SIG-M5 (cell line): ENCODE measurements around the gene VIPR1.

Experiments
- DNase-seq: peaks from one replicate; lab custom pipeline; 2025; lab: John Stamatoyannopoulos, UW

Gene VIPR1

DNA sequence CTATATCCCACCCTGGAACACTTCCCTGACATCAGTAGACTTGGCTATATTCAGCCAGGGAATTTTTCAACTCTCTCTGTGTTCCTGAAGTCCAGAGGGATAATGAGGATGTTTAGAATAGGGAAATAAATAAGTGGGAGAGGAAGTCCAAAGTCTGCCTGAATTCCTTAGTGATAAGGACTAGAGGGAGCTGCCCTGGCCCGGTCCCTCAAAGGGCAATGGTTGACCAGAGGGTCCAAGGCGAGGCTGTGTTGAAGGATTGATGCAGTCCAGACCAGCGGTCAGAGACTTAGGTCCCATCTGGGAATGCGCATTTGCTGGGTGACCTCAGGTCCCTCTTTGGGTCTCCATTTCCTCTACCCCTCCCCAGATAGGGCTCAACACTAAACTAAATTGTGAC lies 7.9 kb downstream of the VIPR1 start:
- no peak for DNase-seq

GRCh38 chr3:42511201-42511600 lies 8.8 kb downstream of the VIPR1 start:
- DNase-seq: no peak

DNA sequence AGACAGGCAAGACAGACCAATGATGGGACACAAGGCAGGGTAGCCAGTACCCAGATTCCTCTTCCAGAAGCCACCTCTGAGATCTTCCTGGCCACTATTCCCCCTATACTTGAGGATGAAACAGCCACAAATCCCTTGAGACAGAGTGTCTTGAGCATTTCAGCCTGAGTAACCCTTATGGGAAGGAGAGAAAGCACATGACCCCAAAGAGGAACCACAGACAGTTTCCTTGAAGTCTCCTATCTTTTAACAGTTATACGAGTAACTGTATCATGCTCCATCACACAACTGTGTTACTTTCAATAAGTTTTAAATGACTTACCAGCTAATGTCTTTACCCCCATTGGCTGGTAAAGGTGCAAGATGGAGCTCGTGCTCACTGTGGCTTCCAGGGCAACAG lies 9.3 kb downstream of the VIPR1 start:
- no peak for DNase-seq

DNA sequence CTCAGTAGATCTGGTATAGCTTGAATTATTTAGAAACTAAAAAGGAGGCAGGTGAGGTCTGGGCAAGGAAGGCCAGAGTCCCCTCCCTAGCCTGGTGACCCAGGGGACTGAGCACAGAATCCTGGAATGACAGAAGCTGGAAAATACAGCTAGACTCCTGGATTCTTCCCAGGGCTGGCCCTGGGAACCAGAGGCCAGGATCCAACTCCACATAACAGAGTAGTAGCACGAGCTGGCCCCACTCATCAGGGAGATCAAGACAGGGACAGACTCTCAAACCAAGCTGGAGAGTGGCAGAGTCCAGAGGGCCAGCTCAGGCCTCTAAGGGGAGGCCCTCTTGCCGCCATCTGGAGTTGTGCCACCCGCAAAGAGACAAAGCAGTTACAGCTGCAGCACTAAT lies 10.7 kb downstream of the VIPR1 start:
- DNase-seq: no peak

DNA sequence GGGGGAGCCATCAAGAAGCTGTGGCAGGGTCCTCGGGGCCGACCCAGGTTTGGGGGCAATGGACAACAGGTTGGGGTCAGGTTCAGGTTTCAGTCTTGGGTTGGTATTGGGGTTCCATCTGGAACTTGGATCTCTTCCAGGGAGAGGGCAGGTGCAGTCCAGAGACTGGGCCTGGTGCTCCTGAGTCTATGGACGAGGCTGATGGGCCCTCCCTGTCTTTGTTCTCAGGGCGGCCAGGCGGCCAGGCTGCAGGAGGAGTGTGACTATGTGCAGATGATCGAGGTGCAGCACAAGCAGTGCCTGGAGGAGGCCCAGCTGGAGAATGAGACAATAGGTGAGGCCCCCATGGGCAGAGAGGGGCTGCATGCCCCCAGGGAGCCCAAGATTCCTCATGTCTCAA lies 11.1 kb downstream of the VIPR1 start:
- DNase-seq: no peak

DNA sequence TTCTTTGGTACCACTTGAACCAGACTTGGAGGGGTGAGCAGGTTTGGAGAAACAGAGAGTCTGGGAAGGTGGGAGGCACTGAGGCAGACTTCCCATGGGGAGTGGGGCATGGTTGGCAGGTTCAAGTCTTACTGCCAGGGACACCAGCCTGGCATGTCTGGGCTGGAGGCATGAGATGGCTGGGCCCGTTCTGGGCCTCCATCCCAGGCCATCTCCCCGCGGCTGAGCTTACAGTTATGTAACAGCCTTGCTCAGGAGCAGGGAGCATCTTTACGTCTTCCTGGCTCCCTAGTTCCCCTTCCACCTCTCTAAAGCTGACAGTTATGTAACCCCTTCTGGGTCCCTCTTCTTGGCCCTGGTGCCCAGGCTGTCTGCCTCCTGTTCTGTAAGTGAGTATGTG lies 12.4 kb downstream of the VIPR1 start:
- DNase-seq: no peak

DNA sequence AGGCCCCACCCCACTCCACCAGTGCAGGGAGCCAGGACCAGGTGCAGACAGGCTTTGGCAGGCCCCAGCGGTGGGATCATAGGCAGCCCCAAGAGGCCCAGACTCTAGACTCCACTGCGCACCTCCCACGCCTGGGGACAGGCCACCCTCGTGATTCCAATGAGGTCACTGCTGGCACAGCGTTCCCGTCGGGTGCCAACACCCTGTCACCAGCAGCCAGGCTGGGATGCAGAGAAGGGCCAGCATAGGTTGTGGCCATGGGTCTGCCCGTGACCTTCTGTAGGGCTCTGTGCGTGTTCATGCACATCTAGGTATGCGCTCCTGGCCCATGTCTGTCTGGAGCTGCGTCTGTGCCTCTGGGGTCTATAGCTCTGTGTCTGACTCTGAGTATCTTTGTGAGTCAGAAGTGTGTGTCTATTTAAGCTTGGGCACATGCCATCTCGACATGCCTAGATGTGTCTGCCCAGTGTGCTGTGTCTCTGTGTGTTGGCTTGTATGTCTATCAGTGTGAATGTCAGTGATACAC lies 13.0 kb downstream of the VIPR1 start:
- no peak for DNase-seq

DNA sequence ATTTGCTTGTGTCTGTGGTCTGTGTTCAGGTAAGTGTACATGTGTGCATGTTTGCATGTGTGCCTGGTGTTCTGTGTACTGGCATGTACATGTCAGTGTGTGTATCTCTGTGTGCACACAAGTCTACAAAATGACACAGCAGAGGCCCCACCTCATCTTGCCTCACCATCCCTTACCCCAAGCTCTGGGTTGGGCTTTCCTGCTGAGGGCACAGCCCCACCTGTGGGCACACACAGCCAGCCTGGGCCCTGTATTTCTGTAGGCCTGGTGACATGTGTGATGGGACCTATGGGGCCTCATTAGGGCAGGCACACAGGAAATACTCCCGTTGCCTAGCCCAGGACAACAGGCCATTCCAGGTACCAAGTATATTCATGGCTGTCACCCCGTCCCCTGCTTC lies 13.5 kb downstream of the VIPR1 start:
- DNase-seq: no peak

GRCh38 chr3:42516443-42516842 lies 14.0 kb downstream of the VIPR1 start:
- DNase-seq: no peak

GRCh38 chr3:42517117-42517516 lies 14.7 kb downstream of the VIPR1 start:
- DNase-seq: no peak

DNA sequence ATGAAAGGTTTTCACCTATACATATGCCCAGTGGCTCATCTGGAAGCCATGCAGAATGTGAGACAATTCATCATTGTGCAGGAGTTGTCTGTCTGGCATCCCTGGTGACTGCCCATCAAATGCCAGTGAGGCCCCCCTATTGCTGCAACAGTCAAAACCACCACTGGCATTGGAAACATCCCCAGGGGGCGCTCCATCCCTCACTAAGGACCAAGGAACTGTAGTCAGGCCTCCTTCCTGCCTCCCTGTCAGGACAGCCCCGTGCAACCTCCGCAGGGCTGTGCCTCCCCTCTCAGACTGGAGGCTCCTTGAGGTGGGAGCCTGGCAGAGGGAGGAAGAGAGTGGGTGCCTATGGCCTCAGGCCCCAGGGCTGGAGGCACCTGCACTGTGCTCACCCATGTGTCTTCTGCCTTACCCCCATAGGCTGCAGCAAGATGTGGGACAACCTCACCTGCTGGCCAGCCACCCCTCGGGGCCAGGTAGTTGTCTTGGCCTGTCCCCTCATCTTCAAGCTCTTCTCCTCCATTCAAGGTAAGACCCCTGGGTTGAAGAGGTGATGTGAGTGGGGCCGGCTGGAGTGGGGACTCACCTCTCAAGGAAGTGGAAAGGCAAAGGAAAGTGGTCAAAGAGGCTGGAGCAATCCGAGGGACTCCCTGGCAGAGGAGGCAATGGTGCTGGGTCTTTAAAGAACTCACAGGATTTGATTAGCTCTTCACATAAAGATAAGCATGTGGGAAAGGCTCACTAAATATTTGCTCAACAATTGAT lies 16.5 kb downstream of the VIPR1 start:
- DNase-seq: no peak

- no peak for DNase-seq
These were observed 17.1 kb downstream of the VIPR1 start for GRCh38 chr3:42519568-42519962.

GRCh38 chr3:42520336-42520735 lies 17.9 kb downstream of the VIPR1 start:
- DNase-seq: no peak

DNA sequence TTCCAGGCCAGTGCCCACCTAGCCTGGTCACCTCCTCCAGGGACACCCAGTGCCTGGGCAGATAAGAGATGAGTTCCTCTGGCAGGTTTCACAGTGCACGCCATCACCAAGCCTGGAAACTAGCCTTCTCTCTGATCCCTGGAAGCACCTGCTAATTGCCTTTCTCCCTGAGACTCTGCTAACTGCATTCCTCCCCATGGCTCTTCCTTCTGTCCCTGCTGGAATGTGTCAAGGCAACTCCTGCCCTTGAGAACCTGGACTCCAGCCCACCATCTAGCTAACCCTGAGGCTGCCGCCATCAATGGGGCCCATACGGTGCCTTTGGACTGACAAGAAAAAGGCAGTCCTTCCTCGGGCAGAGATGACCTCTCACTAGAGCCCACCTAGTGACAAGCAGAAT lies 18.5 kb downstream of the VIPR1 start:
- no peak for DNase-seq

- DNase-seq: no peak
These were observed 22.3 kb downstream of the VIPR1 start for GRCh38 chr3:42524751-42525150.

DNA sequence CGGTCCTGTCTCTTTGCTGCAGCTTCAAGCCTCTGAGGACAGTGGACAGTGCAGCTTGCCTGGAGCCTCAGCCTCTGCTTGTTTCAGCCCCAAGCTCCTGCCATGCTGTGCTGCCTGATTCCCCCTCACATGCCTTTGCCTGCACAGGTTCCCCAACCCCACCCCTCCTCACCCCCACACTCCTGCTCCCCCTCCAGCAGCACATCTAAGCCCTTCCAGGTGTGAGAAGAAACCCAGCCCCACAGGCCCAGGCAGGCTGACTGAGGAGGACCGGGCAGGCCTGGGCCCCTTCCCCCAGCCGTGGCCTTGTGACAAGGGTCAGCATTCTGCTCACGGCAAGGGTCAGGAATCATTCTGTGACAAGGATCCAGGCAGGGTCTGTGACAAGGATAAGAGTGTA lies 22.8 kb downstream of the VIPR1 start:
- DNase-seq: no peak

DNA sequence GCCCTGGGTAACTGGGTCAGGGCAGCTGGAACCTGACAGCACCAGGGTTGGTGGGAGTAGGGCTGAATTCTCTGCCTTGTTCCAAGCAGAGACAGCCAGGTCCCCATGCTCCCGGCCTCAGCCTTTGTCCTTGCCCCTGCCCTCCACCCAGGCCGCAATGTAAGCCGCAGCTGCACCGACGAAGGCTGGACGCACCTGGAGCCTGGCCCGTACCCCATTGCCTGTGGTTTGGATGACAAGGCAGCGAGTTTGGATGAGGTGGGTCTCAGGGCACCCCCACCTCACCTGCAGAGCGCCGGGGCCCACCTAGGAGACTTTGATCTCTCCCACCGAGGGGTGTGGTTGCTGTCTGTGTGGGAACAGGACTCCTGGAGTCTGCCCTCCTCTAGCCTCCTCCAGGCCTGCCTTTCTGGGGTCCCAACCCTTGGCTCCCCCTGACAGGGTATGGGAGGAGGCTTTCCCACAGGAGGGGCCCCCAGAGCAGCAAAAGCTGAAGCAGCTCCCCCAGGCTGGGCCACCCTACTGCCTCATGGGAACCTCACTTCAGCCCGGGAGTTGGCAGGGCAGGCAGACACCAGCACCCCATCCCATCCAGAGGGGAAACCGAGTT lies 23.4 kb downstream of the VIPR1 start:
- DNase-seq: no peak

GRCh38 chr3:42526616-42527367 lies 24.3 kb downstream of the VIPR1 start:
- no peak for DNase-seq

GRCh38 chr3:42527368-42527917 lies 25.0 kb downstream of the VIPR1 start:
- no peak for DNase-seq

GRCh38 chr3:42529468-42529867 lies 27.0 kb downstream of the VIPR1 start:
- DNase-seq: no peak

DNA sequence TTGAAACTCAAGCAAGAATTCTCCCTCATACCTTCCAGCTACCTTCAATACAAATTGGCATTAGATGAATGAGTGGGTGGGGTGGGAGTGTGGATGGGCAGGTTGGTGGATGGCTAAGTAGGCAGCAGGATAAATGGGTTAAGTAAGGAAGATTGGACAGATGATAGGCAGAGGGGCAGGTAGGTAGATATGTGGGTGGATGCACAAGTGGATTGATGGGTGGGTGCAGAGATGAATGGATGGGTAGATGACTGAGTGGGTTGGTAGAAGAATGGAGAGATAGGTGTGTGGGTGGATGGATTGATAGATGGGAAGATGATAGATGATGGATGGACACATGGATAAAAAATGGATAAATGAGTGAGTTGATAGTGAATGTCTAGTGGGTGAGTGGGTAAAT lies 27.6 kb downstream of the VIPR1 start:
- DNase-seq: no peak

GRCh38 chr3:42531470-42531869 lies 29.0 kb downstream of the VIPR1 start:
- no peak for DNase-seq

DNA sequence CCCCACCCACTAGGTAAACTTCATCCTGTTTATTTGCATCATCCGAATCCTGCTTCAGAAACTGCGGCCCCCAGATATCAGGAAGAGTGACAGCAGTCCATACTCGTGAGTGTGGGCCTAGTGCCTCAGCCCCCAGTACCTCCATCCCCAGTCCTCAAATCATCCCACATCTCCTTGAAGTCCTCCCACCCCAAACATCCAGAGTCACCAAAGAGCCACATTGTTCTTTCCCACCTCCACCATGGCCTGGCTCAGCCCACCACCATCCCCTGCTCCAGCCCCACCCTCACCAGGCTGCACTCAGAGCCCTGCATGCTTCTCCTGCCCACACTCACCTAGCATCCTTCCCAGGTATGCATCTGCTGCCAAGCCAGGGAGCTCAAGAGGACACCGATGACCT lies 29.8 kb downstream of the VIPR1 start:
- DNase-seq: no peak
